ENCODE data around the gene ADAMTS9. TPM values are rescaled to one million over a fixed set of nuclear protein-coding genes. Genes with fewer than 3 reads are reported as not detected.
A peak's percentile ranks its signal among the peaks of the same experiment; 100 is the strongest.

The ADAMTS9 gene
- total RNA-seq, 1 experiment from 2014 or later: 1.2 TPM

DNA sequence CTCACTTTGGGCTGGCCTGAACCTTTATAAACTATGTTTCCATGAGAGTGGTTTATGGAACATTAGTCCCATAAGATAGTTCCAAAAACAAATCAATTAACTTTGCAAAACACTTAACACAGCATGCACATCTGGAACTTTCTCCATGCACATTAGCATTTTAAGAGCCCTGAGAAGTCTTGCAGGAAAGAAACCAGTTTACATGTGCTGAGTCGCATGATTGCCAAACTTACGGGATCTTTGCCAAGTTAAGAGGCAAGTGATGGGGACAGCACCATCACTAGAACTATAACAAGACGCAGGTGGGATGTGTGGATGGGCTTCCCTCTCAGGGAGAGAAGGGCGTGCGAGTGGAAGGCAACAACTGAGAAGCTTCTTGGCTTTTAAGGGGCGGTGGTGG, 20.7 kb downstream of the ADAMTS9 start:
- DNase-seq: no peak
- H3K9me3 ChIP-seq (ENCODE audit: insufficient read depth, low read depth): no peaks in the 10 kb centered on the region
- H3K36me3 ChIP-seq (ENCODE audit: low read depth): no peaks in the 10 kb centered on the region
- ChIA-PET POLR2A (ENCODE audit: unreplicated experiment) (no interaction called here), CTCF (no interaction called here)
- no TSS peak for BruUV-seq (replicated peaks)
- no peaks in the 10 kb centered on the region for H3K27me3 ChIP-seq (ENCODE audit: insufficient read depth, low read depth)
- intact Hi-C loops (cut with micrococcal nuclease; ENCODE audit: unreplicated experiment): no loop called here
- H2AFZ ChIP-seq: no peak overlapping the region
- peak overlapping the region; percentile 77 for H3K27ac ChIP-seq
- H3K4me2 ChIP-seq: 0 out of 2 replicates have a peak overlapping the region, but pooled peaks have one; percentile 65
- no peak for TF ChIP-seq EZH2 (IDR thresholded peaks at IDR 0.05; ENCODE audit: low read depth)
- H3K4me1 ChIP-seq (replicated peaks; ENCODE audit: insufficient read depth): peaks cover 23% of the 10 kb centered on the region
- no peaks in the 10 kb centered on the region for H3K9me2 ChIP-seq (ENCODE audit: insufficient read depth)
- no peaks in the 10 kb centered on the region for H4K20me1 ChIP-seq (ENCODE audit: insufficient read depth)
- no peak overlapping the region for H3K4me3 ChIP-seq
- H3F3A ChIP-seq (ENCODE audit: insufficient read depth, low read depth): peaks cover 5% of the 10 kb centered on the region
- no peaks in the 10 kb centered on the region for H3K79me2 ChIP-seq (ENCODE audit: low read depth)

- H3K27ac ChIP-seq: peak overlapping the region; percentile 77
- CTCF ChIA-PET: no interaction called here
- H4K20me1 ChIP-seq (ENCODE audit: insufficient read depth): no peaks in the 10 kb centered on the region
- peaks cover 5% of the 10 kb centered on the region for H3F3A ChIP-seq (ENCODE audit: insufficient read depth, low read depth)
- H3K9me3 ChIP-seq (ENCODE audit: insufficient read depth, low read depth): no peaks in the 10 kb centered on the region
- TF ChIP-seq CTCF (conservative IDR thresholded peaks at IDR 0.05): no peak
- no peak for TF ChIP-seq EZH2 (IDR thresholded peaks at IDR 0.05; ENCODE audit: low read depth)
- H3K4me2 ChIP-seq: peak overlapping the region; percentile 65
- peak overlapping the region; percentile 15; the same call in 1 of the 2 replicates for H3K4me3 ChIP-seq
- H3K27me3 ChIP-seq (ENCODE audit: insufficient read depth, low read depth): no peaks in the 10 kb centered on the region
- H3K4me1 ChIP-seq (replicated peaks; ENCODE audit: insufficient read depth): peaks cover 23% of the 10 kb centered on the region
- H3K9me2 ChIP-seq (ENCODE audit: insufficient read depth): no peaks in the 10 kb centered on the region
- peak; percentile 40 to 83 for DNase-seq
- H3K36me3 ChIP-seq (ENCODE audit: low read depth): no peaks in the 10 kb centered on the region
- H3K79me2 ChIP-seq (ENCODE audit: low read depth): no peaks in the 10 kb centered on the region
- intact Hi-C loops (cut with micrococcal nuclease; ENCODE audit: unreplicated experiment): no loop called here
- POLR2A ChIA-PET (ENCODE audit: unreplicated experiment): interaction anchor here (0.6 kb wide), 1 partner anchor 633 kb away, joined by 5 read pairs; no protein-coding TSS in a partner anchor
- BruUV-seq (replicated peaks): no TSS peak
- peak overlapping the region; percentile 71; the same call in 1 of the 2 replicates for H2AFZ ChIP-seq
Measured at GRCh38 chr3:64666171-64666588, 21.6 kb downstream of the ADAMTS9 start.

GRCh38 chr3:64664397-64664796, 23.4 kb downstream of the ADAMTS9 start:
- TF ChIP-seq CTCF (conservative IDR thresholded peaks at IDR 0.05): no peak
- TF ChIP-seq EZH2 (IDR thresholded peaks at IDR 0.05; ENCODE audit: low read depth): no peak
- POLR2A ChIA-PET (ENCODE audit: unreplicated experiment): no interaction called here
- no peak for DNase-seq
- H3F3A ChIP-seq (ENCODE audit: insufficient read depth, low read depth): peaks cover 5% of the 10 kb centered on the region
- no peaks in the 10 kb centered on the region for H3K9me3 ChIP-seq (ENCODE audit: insufficient read depth, low read depth)
- CTCF ChIA-PET: no interaction called here
- peaks cover 23% of the 10 kb centered on the region for H3K4me1 ChIP-seq (replicated peaks; ENCODE audit: insufficient read depth)
- H3K9me2 ChIP-seq (ENCODE audit: insufficient read depth): no peaks in the 10 kb centered on the region
- no peaks in the 10 kb centered on the region for H3K36me3 ChIP-seq (ENCODE audit: low read depth)
- intact Hi-C loops (cut with micrococcal nuclease; ENCODE audit: unreplicated experiment): no loop called here
- no peaks in the 10 kb centered on the region for H4K20me1 ChIP-seq (ENCODE audit: insufficient read depth)
- no peak overlapping the region for H2AFZ ChIP-seq
- no TSS peak for BruUV-seq (replicated peaks)
- H3K4me3 ChIP-seq: no peak overlapping the region
- H3K4me2 ChIP-seq: no peak overlapping the region
- no peaks in the 10 kb centered on the region for H3K79me2 ChIP-seq (ENCODE audit: low read depth)
- H3K27me3 ChIP-seq (ENCODE audit: insufficient read depth, low read depth): no peaks in the 10 kb centered on the region
- no peak overlapping the region for H3K27ac ChIP-seq

GRCh38 chr3:64659617-64659978, 28.2 kb downstream of the ADAMTS9 start:
- H3K4me3 ChIP-seq: no peak overlapping the region
- H3K4me1 ChIP-seq (replicated peaks; ENCODE audit: insufficient read depth): no peaks in the 10 kb centered on the region
- BruUV-seq (replicated peaks): no TSS peak
- no peak overlapping the region for H2AFZ ChIP-seq
- no peak for TF ChIP-seq EZH2 (IDR thresholded peaks at IDR 0.05; ENCODE audit: low read depth)
- no peak for TF ChIP-seq CTCF (conservative IDR thresholded peaks at IDR 0.05)
- no peaks in the 10 kb centered on the region for H3K9me3 ChIP-seq (ENCODE audit: insufficient read depth, low read depth)
- intact Hi-C loops (cut with micrococcal nuclease; ENCODE audit: unreplicated experiment): no loop called here
- no peaks in the 10 kb centered on the region for H3K36me3 ChIP-seq (ENCODE audit: low read depth)
- no peak overlapping the region for H3K27ac ChIP-seq
- no peaks in the 10 kb centered on the region for H3K27me3 ChIP-seq (ENCODE audit: insufficient read depth, low read depth)
- no peaks in the 10 kb centered on the region for H3F3A ChIP-seq (ENCODE audit: insufficient read depth, low read depth)
- no peaks in the 10 kb centered on the region for H3K79me2 ChIP-seq (ENCODE audit: low read depth)
- CTCF ChIA-PET: no interaction called here
- no peak overlapping the region for H3K4me2 ChIP-seq
- H4K20me1 ChIP-seq (ENCODE audit: insufficient read depth): no peaks in the 10 kb centered on the region
- no peaks in the 10 kb centered on the region for H3K9me2 ChIP-seq (ENCODE audit: insufficient read depth)
- POLR2A ChIA-PET (ENCODE audit: unreplicated experiment): interaction anchor here (0.5 kb wide), 1 partner anchor 26 kb away, joined by 6 read pairs; no protein-coding TSS in a partner anchor
- no peak for DNase-seq

All from PC-9 (cell line).